GM21515 (cell line): ENCODE data around the gene ARSB.
"Not testable (repeated sequence)": the region's sequence is repeated elsewhere in the genome, so short reads cannot be mapped to it uniquely, and the experiment has no call there.

Source experiments
- ATAC-seq: cut with Tn5 transposase; IDR thresholded peaks from one replicate; pipeline ENCODE4 v1.9.1; 2021; ENCODE audit not compliant: unreplicated experiment

Gene ARSB

GRCh38 chr5:78956901-78957300 is 28.2 kb downstream of the ARSB start:
- no peak for ATAC-seq

- ATAC-seq = no peak
Observed at GRCh38 chr5:78953092-78953800, 31.9 kb downstream of the ARSB start.

- no peak for ATAC-seq
Observed at GRCh38 chr5:78930721-78931120, 54.4 kb downstream of the ARSB start.

- no peak for ATAC-seq
Observed at GRCh38 chr5:78929833-78930232, 55.3 kb downstream of the ARSB start.

- ATAC-seq = no peak
Observed at GRCh38 chr5:78927657-78928282, 57.3 kb downstream of the ARSB start.

GRCh38 chr5:78926252-78926651 is 58.9 kb downstream of the ARSB start:
- no peak for ATAC-seq

GRCh38 chr5:78925129-78925876 is 59.8 kb downstream of the ARSB start:
- ATAC-seq = no peak

- ATAC-seq = no peak
Observed at GRCh38 chr5:78923622-78923970, 61.5 kb downstream of the ARSB start.

- no peak for ATAC-seq
Observed at GRCh38 chr5:78922879-78923621, 62.1 kb downstream of the ARSB start.

GRCh38 chr5:78920604-78921003 is 64.5 kb downstream of the ARSB start:
- no peak for ATAC-seq

- no peak for ATAC-seq
Observed at GRCh38 chr5:78919796-78920195, 65.3 kb downstream of the ARSB start.

- no peak for ATAC-seq
Observed at GRCh38 chr5:78916044-78916443, 69.1 kb downstream of the ARSB start.

- ATAC-seq = no peak
Observed at GRCh38 chr5:78915170-78915569, 69.9 kb downstream of the ARSB start.

GRCh38 chr5:78912811-78913210 is 72.3 kb downstream of the ARSB start:
- no peak for ATAC-seq

GRCh38 chr5:78912085-78912771 is 72.9 kb downstream of the ARSB start:
- ATAC-seq = no peak

GRCh38 chr5:78909224-78909983 is 75.7 kb downstream of the ARSB start:
- ATAC-seq = not testable (repeated sequence)

- ATAC-seq = no peak
Observed at GRCh38 chr5:78908173-78909061, 76.7 kb downstream of the ARSB start.

GRCh38 chr5:78907255-78907891 is 77.7 kb downstream of the ARSB start:
- ATAC-seq = no peak
